ENCODE data around the gene AMPH. TPM values are rescaled to one million over a fixed set of nuclear protein-coding genes. Genes with fewer than 3 reads are reported as not detected.
"Not testable (repeated sequence)": the region's sequence is repeated elsewhere in the genome, so short reads cannot be mapped to it uniquely, and the experiment has no call there.

The AMPH gene
- total and polyA plus RNA-seq, 11 donors: 0.46 to 5.3 (median 3.1) TPM

DNA sequence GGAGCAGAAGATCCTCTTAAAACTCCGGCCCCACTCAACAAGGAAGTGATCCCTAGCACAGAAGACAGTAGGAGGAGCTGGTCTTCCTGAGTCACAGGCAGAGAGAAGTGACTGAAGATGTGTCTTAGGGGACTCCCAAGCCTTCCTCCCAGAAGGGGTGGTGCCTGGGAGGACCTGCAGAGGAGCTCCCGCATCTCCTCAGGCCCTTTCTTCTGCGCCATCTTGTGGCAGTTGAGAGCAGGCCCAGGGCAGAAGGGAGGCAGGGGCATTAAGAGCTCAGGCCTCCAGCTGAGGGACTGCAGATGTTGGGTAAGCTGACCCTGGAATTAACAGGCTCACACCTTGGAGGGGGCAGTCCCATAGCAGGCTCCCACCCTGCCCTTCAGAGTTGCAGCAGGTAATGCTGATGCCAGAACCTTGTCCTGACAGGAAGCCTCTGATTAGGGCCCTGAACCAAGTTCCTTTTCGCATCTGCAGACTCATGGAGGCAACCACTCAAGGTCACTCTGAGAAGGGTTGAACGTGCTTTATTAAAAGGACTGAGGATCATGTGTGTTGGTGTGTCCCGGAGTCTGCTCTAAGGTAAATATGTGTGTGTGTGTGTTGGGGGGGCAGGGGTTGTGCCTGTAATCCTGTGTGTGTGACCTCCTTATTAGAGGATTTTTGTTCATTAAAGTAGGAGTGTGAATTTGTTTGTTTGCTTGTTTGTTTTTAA, 281.1 kb downstream of the AMPH start:
- Histone ChIP-seq H3K27ac (peak overlapping the region in 4 of 12 donors; percentile 8 to 85 (median 52)), H3K4me3 (peak overlapping the region in 3 of 12 donors; percentile 1 to 45 (median 1))
- peak in 2 of 4 donors; percentile 46 to 49 for ATAC-seq
- H3K9me3 ChIP-seq; intact Hi-C loops (cut with DNase I); H3K4me1 ChIP-seq; DNase-seq; H3K36me3 ChIP-seq; H3K27me3 ChIP-seq: not testable (repeated sequence)
- TF ChIP-seq, protein P1, sequence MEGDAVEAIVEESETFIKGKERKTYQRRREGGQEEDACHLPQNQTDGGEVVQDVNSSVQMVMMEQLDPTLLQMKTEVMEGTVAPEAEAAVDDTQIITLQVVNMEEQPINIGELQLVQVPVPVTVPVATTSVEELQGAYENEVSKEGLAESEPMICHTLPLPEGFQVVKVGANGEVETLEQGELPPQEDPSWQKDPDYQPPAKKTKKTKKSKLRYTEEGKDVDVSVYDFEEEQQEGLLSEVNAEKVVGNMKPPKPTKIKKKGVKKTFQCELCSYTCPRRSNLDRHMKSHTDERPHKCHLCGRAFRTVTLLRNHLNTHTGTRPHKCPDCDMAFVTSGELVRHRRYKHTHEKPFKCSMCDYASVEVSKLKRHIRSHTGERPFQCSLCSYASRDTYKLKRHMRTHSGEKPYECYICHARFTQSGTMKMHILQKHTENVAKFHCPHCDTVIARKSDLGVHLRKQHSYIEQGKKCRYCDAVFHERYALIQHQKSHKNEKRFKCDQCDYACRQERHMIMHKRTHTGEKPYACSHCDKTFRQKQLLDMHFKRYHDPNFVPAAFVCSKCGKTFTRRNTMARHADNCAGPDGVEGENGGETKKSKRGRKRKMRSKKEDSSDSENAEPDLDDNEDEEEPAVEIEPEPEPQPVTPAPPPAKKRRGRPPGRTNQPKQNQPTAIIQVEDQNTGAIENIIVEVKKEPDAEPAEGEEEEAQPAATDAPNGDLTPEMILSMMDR (IDR thresholded peaks at IDR 0.05): peak in 6 of 12 donors; percentile 9 to 19 (median 14)
- WGBS, 4 donors: 54 to 70% (median 63%) methylated on average over 5 to 6 of the region's 6 CpGs

DNA sequence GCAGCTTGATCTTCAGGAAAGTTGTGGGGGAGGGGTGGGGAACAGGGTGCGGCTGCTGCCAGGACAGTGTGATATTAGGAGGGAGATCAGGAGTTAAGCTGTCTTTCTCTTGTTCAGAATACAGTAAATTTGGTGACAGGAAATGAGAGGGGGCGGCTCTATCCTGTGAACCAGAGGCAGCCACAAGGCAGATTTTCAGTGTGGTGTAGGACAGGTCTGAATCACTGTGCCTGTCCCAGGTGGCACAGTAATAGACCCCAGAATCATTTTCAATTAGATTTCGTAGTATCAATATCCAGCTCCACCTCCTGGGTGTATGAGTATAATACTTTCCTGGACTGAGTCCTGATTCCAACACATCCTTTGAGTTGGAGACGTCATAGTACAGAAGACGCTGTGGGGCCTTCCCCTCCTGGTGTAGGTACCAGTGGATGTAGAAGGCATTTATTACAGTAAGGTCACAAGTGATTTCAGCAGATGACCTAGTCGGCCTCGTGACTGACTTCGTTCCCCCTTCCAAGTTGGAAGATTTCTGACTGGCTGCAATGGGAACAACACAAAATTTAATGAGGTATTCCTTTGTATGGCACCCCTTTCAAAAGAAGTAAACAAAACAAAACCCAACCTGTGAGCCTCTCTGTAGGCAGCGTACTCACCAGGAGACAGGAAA, 281.9 kb downstream of the AMPH start:
- intact Hi-C loops (cut with DNase I); H3K4me1 ChIP-seq; DNase-seq; H3K9me3 ChIP-seq; ATAC-seq; H3K36me3 ChIP-seq; H3K27me3 ChIP-seq: not testable (repeated sequence)
- H3K4me3 ChIP-seq: peak overlapping the region in 4 of 12 donors; percentile 1 to 45 (median 6)
- WGBS, 4 donors: 63 to 82% (median 74%) methylated on average over 8 to 9 of the region's 9 CpGs
- H3K27ac ChIP-seq: peak overlapping the region in 4 of 12 donors; percentile 8 to 85 (median 52)

GRCh38 chr7:38345299-38346172, 285.6 kb downstream of the AMPH start:
- H3K4me3 ChIP-seq; H3K27me3 ChIP-seq; H3K36me3 ChIP-seq; H3K9me3 ChIP-seq; intact Hi-C loops (cut with DNase I): not testable (repeated sequence)
- Histone ChIP-seq H3K4me1 (peaks cover 0 to 27% (median 2%) of the 10 kb centered on the region in 12 donors), H3K27ac (peak overlapping the region in 1 of 12 donors; percentile 28)
- DNase-seq (peak in 2 of 5 donors; percentile 31 to 53), ATAC-seq (peak in 2 of 4 donors; percentile 42 to 67)
- 45 to 65% (median 58%) methylated on average over 4 to 6 of the region's 6 CpGs for WGBS, 4 donors
- TF ChIP-seq, protein P1 (IDR thresholded peaks at IDR 0.05): peak in 9 of 12 donors; percentile 9 to 58 (median 47)

DNA sequence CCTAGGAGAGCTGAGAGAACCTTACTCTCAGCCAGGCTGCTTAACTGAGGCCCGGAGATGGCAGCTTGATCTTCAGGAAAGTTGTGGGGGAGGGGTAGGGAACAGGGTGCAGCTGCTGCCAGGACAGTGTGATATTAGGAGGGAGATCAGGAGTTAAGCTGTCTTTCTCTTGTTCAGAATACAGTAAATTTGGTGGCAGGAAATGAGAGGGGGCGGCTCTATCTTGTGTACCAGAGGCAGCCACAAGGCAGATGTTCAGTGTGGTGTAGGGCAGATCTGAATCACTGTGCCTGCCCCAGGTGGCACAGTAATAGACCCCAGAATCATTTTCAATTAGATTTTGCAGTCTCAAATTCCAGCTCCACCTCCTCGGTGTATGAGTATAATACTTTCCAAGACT, 286.4 kb downstream of the AMPH start:
- peaks cover 0 to 28% (median 2%) of the 10 kb centered on the region in 12 donors for H3K4me1 ChIP-seq
- peak overlapping the region in 1 of 12 donors; percentile 28 for H3K27ac ChIP-seq
- ATAC-seq; H3K36me3 ChIP-seq; H3K4me3 ChIP-seq; DNase-seq; intact Hi-C loops (cut with DNase I); H3K9me3 ChIP-seq; H3K27me3 ChIP-seq: not testable (repeated sequence)
- 70 to 75% (median 73%) methylated on average over 3 of the region's 3 CpGs for WGBS, 4 donors

- H3K27ac ChIP-seq: peak overlapping the region in 1 of 12 donors; percentile 78
- H3K27me3 ChIP-seq; DNase-seq; H3K36me3 ChIP-seq; H3K9me3 ChIP-seq; ATAC-seq; intact Hi-C loops (cut with DNase I): not testable (repeated sequence)
- H3K4me1 ChIP-seq: peaks cover 0 to 34% (median 2%) of the 10 kb centered on the region in 12 donors
- peak overlapping the region in 1 of 12 donors; percentile 30 for H3K4me3 ChIP-seq
- 58 to 82% (median 80%) methylated on average over 5 of the region's 5 CpGs for WGBS, 4 donors
These were observed 289.0 kb downstream of the AMPH start for GRCh38 chr7:38342135-38342534.
